HG03469 (cell line): ENCODE data around the gene STRIP2.
"Not testable (repeated sequence)": the region's sequence is repeated elsewhere in the genome, so short reads cannot be mapped to it uniquely, and the experiment has no call there.

ENCODE experiments used
- ATAC-seq: cut with Tn5 transposase; IDR thresholded peaks from one replicate; pipeline ENCODE4 v1.9.1; 2021; ENCODE audit warnings: mild to moderate bottlenecking, moderate library complexity, moderate number of reproducible peaks; ENCODE audit not compliant: unreplicated experiment

Gene STRIP2

GRCh38 chr7:129523924-129524323 lies 89.7 kb downstream of the STRIP2 start:
- ATAC-seq: no peak

GRCh38 chr7:129524405-129524804 lies 90.2 kb downstream of the STRIP2 start:
- not testable (repeated sequence) for ATAC-seq

GRCh38 chr7:129525225-129525862 lies 91.1 kb downstream of the STRIP2 start:
- ATAC-seq: no peak

GRCh38 chr7:129529643-129530042 lies 95.4 kb downstream of the STRIP2 start:
- ATAC-seq: no peak

- no peak for ATAC-seq
Measured at GRCh38 chr7:129530795-129531391, 96.7 kb downstream of the STRIP2 start.

GRCh38 chr7:129531721-129532120 lies 97.5 kb downstream of the STRIP2 start:
- no peak for ATAC-seq

- no peak for ATAC-seq
Measured at GRCh38 chr7:129532375-129532774, 98.1 kb downstream of the STRIP2 start.

- not testable (repeated sequence) for ATAC-seq
Measured at GRCh38 chr7:129534558-129535274, 100.5 kb downstream of the STRIP2 start.

- ATAC-seq: no peak
Measured at GRCh38 chr7:129535896-129536295, 101.7 kb downstream of the STRIP2 start.

GRCh38 chr7:129536323-129536722 lies 102.1 kb downstream of the STRIP2 start:
- ATAC-seq: no peak
